CD4-positive, alpha-beta memory T cell (primary cell): Measurements from ENCODE around the gene MAGI1. TPM values are rescaled to one million over a fixed set of nuclear protein-coding genes. Genes with fewer than 3 reads are reported as not detected.
A peak's percentile ranks its signal among the peaks of the same experiment; 100 is the strongest.
"Not testable (repeated sequence)": the region's sequence is repeated elsewhere in the genome, so short reads cannot be mapped to it uniquely, and the experiment has no call there.

Source experiments
- CTCF ChIA-PET: fragments of 350-600 bp; sonication (Branson Sonifier 250); formaldehyde crosslinking; loops from one replicate; lab custom pipeline; 2021; ENCODE audit warnings: inconsistent platforms; ENCODE audit not compliant: partially characterized antibody; lab: Charles Lee
- POLR2A ChIA-PET: fragments of 350-600 bp; sonication (Branson Sonifier 250); formaldehyde crosslinking; loops from one replicate; lab custom pipeline; 2021; ENCODE audit not compliant: partially characterized antibody; lab: Charles Lee
- DNase-seq, 5 donors: peaks; one replicate each; pipeline versions ENCODE4 v3.0.0 to v3.0.0-alpha.2; 2020 to 2022; ENCODE audit warnings: mixed read lengths in 1 of 5
- H3K27ac ChIP-seq: one replicate; pipeline ENCODE4 v1.7.0; 2013; ENCODE audit warnings: low read depth, low read length
- H3K27me3 ChIP-seq: 2 replicates; pipeline ENCODE4 v1.7.0; 2013; ENCODE audit warnings: mild to moderate bottlenecking, low read length, moderate library complexity; ENCODE audit not compliant: insufficient read depth
- H3K36me3 ChIP-seq: 2 replicates; pipeline ENCODE4 v1.7.0; 2013; ENCODE audit warnings: mild to moderate bottlenecking, low read length, moderate library complexity; ENCODE audit not compliant: insufficient read depth
- H3K4me1 ChIP-seq: 2 replicates; pipeline ENCODE4 v1.7.0; 2013; ENCODE audit warnings: mild to moderate bottlenecking, low read length, moderate library complexity; ENCODE audit not compliant: insufficient read depth
- H3K4me3 ChIP-seq, 2 donors: one replicate each; pipeline ENCODE4 v1.7.0; 2013; ENCODE audit warnings: low read length in 2 of 2, mild to moderate bottlenecking in 1 of 2
- H3K9me3 ChIP-seq, 2 donors: one replicate each; pipeline ENCODE4 v1.7.0; 2013; ENCODE audit warnings: low read length in 2 of 2, control low read depth in 1 of 2; ENCODE audit not compliant: control insufficient read depth in 1 of 2
- H3K27ac Mint-ChIP-seq, 7 donors: one replicate each; pipeline ENCODE4 v1.8.0; 2020 to 2021; ENCODE audit warnings: mixed read lengths in 7 of 7, mild to moderate bottlenecking in 6 of 7, inconsistent platforms in 3 of 7, moderate library complexity in 3 of 7
- H3K27me3 Mint-ChIP-seq, 2 donors: one replicate each; pipeline ENCODE4 v1.8.0; 2020 to 2021; ENCODE audit warnings: mixed read lengths in 2 of 2
- H3K36me3 Mint-ChIP-seq, 2 donors: one replicate each; pipeline ENCODE4 v1.8.0; 2020 to 2021; ENCODE audit warnings: mixed read lengths in 2 of 2, inconsistent platforms in 1 of 2, mild to moderate bottlenecking in 1 of 2
- H3K4me1 Mint-ChIP-seq, 4 donors: one replicate each; pipeline ENCODE4 v1.8.0; 2020 to 2021; ENCODE audit warnings: mixed read lengths in 4 of 4, mild to moderate bottlenecking in 1 of 4
- H3K4me3 Mint-ChIP-seq, 8 donors: one replicate each; pipeline ENCODE4 v1.8.0; 2020 to 2021; ENCODE audit warnings: mixed read lengths in 8 of 8, mild to moderate bottlenecking in 7 of 8, moderate library complexity in 6 of 8, inconsistent platforms in 3 of 8
- H3K9me3 Mint-ChIP-seq, 8 donors: one replicate each; pipeline ENCODE4 v1.8.0; 2020 to 2021; ENCODE audit warnings: mixed read lengths in 8 of 8, mild to moderate bottlenecking in 5 of 8, inconsistent platforms in 3 of 8, moderate library complexity in 1 of 8
- intact Hi-C: fragments of 100-400 bp; cut with micrococcal nuclease; formaldehyde crosslinking; loops from one replicate; pipeline ENCODE4 v1.15.1; 2023
- polyA plus RNA-seq, 2 donors: library from polyadenylated mRNA; unstranded; fragments of 300-500 nt; fragmentation: Illumina TruSeq; gene quantifications; one replicate each; pipeline ENCODE4 v1.2.3, GENCODE V29; 2021
- total RNA-seq, 2 experiments: library from RNA; stranded (reverse); gene quantifications; one replicate each; pipeline ENCODE4 v1.2.3, GENCODE V29; 2021

Gene MAGI1
- total and polyA plus RNA-seq, 4 experiments from 2014 or later = 0.20 TPM; not detected in 3

DNA sequence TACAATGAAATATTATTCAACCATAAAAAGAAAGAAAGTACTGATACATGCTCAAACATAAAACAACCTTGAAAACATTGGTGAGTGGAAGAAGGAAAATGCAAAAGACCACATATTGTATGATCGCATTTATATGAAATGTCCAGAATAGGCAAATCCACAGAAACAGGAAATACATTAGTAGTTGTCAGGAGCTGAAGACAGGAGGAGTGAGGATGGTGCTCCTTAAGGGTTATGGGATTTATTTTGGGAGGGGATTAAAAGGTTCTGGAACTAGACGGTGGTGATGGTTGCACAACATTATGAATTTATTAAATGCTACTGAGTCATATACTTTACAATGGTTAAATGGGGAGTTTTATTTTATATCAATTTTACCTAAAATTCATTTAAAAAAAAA lies 12.1 kb upstream of the MAGI1 start:
- Mint-ChIP-seq H3K27me3 (peaks cover 2 to 3% of the 10 kb centered on the region in 2 donors), H3K9me3 (peaks cover 0 to 3% (median 0%) of the 10 kb centered on the region in 8 donors), H3K4me1 (no peaks in the 10 kb centered on the region), H3K4me3 (no peak overlapping the region), H3K36me3 (no peaks in the 10 kb centered on the region), H3K27ac (no peak overlapping the region)
- H3K27me3 ChIP-seq = no peaks in the 10 kb centered on the region
- no peaks in the 10 kb centered on the region for H3K4me1 ChIP-seq
- intact Hi-C loops = no loop called here
- H3K4me3 ChIP-seq = no peak overlapping the region
- H3K9me3 ChIP-seq = no peaks in the 10 kb centered on the region
- no peaks in the 10 kb centered on the region for H3K36me3 ChIP-seq
- CTCF ChIA-PET = no interaction called here
- no peak overlapping the region for H3K27ac ChIP-seq
- POLR2A ChIA-PET = no interaction called here
- DNase-seq = no peak

DNA sequence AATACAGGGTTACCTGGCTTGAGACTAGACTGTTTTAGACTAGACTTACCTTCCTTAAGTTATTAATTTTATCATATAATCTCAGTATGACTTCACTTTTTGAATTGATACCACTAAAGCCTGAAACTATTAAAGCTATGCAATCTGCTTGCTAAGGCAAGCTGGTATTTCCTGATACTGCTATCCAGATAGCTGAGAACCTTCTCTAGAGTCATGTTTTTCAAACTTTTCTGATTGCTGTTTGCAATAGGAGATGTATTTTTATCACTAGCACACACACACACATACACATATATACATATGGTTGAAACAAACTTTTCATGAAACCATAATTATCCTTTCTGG lies 9.3 kb upstream of the MAGI1 start:
- peaks cover 0 to 3% (median 0%) of the 10 kb centered on the region in 8 donors for H3K9me3 Mint-ChIP-seq
- CTCF ChIA-PET = no interaction called here
- no peaks in the 10 kb centered on the region for H3K4me1 Mint-ChIP-seq
- H3K4me3 Mint-ChIP-seq = no peak overlapping the region
- DNase-seq = no peak
- Histone ChIP-seq H3K36me3 (no peaks in the 10 kb centered on the region), H3K9me3 (no peaks in the 10 kb centered on the region), H3K4me3 (no peak overlapping the region), H3K4me1 (no peaks in the 10 kb centered on the region), H3K27ac (no peak overlapping the region), H3K27me3 (no peaks in the 10 kb centered on the region)
- POLR2A ChIA-PET = no interaction called here
- H3K36me3 Mint-ChIP-seq = no peaks in the 10 kb centered on the region
- peaks cover 4% of the 10 kb centered on the region in 2 donors for H3K27me3 Mint-ChIP-seq
- H3K27ac Mint-ChIP-seq = no peak overlapping the region
- intact Hi-C loops = no loop called here

DNA sequence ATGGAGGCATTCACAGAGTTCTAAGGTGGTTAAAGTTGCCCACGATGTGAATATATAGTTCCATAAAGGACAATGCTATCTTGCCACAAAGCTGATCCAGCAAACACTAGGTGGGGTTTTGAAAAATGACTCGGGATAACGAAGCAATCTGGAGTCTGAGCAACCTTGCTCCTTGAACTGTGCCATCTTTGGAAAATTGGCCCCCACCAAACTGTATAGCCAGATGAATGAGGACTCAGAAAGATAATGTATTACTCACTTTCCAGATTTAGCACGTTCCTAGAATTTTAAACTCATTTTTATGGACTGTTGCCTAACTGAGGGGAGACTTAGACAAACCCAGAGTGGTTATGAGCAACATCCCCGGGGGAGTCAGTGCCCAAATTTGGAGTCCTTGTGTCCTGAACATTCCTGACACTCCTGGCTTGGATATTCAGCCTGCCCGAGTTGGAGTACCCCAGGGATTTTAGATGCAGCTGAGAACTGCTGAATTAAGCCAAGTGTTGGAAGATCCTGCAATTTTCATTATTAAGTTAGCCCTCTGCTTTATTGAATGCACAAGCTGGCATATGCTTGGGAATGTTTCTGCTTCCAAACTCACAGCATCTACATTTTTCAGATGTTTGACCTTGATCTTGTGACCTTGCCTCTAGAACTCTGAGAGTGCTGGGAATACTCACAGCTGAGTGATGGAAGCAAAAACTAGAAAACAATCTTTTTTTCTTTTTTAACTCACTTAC lies 8.8 kb upstream of the MAGI1 start:
- no peak for DNase-seq
- H3K4me3 ChIP-seq = no peak overlapping the region
- ChIA-PET CTCF (no interaction called here), POLR2A (no interaction called here)
- intact Hi-C loops = no loop called here
- Mint-ChIP-seq H3K27me3 (peaks cover 7 to 9% of the 10 kb centered on the region in 2 donors), H3K27ac (no peak overlapping the region), H3K36me3 (no peaks in the 10 kb centered on the region), H3K4me1 (no peaks in the 10 kb centered on the region), H3K4me3 (no peak overlapping the region), H3K9me3 (peaks cover 0 to 3% (median 0%) of the 10 kb centered on the region in 8 donors)
- H3K9me3 ChIP-seq = no peaks in the 10 kb centered on the region
- no peaks in the 10 kb centered on the region for H3K27me3 ChIP-seq
- no peak overlapping the region for H3K27ac ChIP-seq
- H3K4me1 ChIP-seq = no peaks in the 10 kb centered on the region
- H3K36me3 ChIP-seq = no peaks in the 10 kb centered on the region

DNA sequence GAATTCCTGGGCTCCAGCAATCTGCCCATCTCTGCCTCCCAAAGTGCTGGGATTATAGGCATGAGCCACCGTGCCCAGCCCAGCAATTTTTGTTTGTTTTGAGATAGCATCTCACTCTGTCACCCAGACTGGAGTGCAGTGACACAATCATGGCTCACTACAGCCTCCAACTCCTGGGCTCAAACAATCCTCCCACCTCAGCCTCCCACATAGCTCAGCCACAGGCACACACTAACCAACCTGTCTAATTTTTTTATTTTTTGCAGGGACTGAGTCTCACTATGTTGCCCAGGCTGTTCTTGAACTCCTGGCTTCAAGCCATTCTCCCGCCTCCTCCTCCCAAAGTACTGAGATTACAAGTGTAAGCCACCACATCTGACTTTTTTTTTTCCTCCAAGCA lies 7.6 kb upstream of the MAGI1 start:
- not testable (repeated sequence) for H3K4me1 Mint-ChIP-seq, H3K9me3 Mint-ChIP-seq

DNA sequence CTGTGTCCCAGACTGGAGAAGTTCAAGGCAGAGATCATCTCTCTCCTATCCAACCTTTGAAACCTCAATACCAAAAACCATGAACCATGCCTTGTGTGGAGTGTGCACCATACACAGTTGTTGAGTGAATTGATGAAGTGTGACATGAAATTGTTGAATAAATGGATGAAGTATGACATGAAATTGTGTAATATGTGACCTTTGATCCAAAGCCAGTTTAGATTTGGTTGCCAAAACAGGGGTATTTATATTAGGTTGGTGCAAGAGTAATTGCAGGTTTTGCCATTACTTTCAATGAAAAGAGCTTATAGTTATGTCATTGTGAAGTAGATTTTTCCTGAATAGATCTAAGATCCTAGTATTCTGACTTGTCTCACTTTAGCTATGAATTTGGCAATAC lies 3.1 kb upstream of the MAGI1 start:
- H3K27me3 ChIP-seq = no peaks in the 10 kb centered on the region
- no peak overlapping the region for H3K27ac ChIP-seq
- intact Hi-C loops = no loop called here
- no peak for DNase-seq
- no peaks in the 10 kb centered on the region for H3K36me3 Mint-ChIP-seq
- peaks cover 4 to 19% (median 7%) of the 10 kb centered on the region in 4 donors for H3K4me1 Mint-ChIP-seq
- peaks cover 0 to 3% (median 0%) of the 10 kb centered on the region in 8 donors for H3K9me3 Mint-ChIP-seq
- H3K4me3 ChIP-seq = no peak overlapping the region
- no peaks in the 10 kb centered on the region for H3K36me3 ChIP-seq
- CTCF ChIA-PET = no interaction called here
- POLR2A ChIA-PET = no interaction called here
- peaks cover 33 to 35% of the 10 kb centered on the region in 2 donors for H3K27me3 Mint-ChIP-seq
- no peak overlapping the region for H3K4me3 Mint-ChIP-seq
- no peaks in the 10 kb centered on the region for H3K9me3 ChIP-seq
- no peak overlapping the region for H3K27ac Mint-ChIP-seq
- no peaks in the 10 kb centered on the region for H3K4me1 ChIP-seq

More for the DNA sequence above, 7.6 kb upstream of the MAGI1 start:
- H3K36me3 Mint-ChIP-seq, POLR2A ChIA-PET, H3K27me3 ChIP-seq, H3K4me1 ChIP-seq, H3K27ac ChIP-seq, H3K4me3 ChIP-seq, DNase-seq, CTCF ChIA-PET, H3K36me3 ChIP-seq, H3K27ac Mint-ChIP-seq, H3K4me3 Mint-ChIP-seq, intact Hi-C loops, H3K9me3 ChIP-seq: not testable (repeated sequence)
- peaks cover 8 to 14% of the 10 kb centered on the region in 2 donors for H3K27me3 Mint-ChIP-seq

DNA sequence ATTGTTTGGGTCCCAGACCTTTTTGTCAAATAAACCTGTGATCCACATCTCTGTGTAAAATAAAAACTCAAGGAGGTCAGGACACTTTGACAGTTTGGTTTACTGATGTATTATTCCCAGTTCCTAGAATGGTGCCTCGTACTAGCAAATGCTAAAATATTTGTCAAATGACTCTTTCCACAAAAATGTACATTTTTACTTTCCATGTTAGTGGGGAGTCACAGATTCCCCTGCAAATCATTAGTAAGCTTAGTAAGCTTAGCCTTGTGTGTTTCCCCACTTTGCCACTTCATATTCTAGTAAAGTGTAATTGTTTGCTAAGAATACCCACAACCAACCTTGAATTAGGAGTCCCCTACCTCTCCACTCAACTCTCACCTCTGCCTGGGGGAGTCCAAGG lies 2.4 kb upstream of the MAGI1 start:
- H3K27ac Mint-ChIP-seq = no peak overlapping the region
- H3K9me3 Mint-ChIP-seq = no peaks in the 10 kb centered on the region
- Histone ChIP-seq H3K27me3 (no peaks in the 10 kb centered on the region), H3K27ac (no peak overlapping the region), H3K9me3 (no peaks in the 10 kb centered on the region), H3K4me3 (no peak overlapping the region), H3K4me1 (no peaks in the 10 kb centered on the region), H3K36me3 (no peaks in the 10 kb centered on the region)
- POLR2A ChIA-PET = no interaction called here
- H3K4me3 Mint-ChIP-seq = no peak overlapping the region
- H3K27me3 Mint-ChIP-seq = peaks cover 35 to 37% of the 10 kb centered on the region in 2 donors
- no peaks in the 10 kb centered on the region for H3K36me3 Mint-ChIP-seq
- CTCF ChIA-PET = no interaction called here
- intact Hi-C loops = no loop called here
- H3K4me1 Mint-ChIP-seq = peaks cover 4 to 19% (median 7%) of the 10 kb centered on the region in 4 donors
- no peak for DNase-seq

DNA sequence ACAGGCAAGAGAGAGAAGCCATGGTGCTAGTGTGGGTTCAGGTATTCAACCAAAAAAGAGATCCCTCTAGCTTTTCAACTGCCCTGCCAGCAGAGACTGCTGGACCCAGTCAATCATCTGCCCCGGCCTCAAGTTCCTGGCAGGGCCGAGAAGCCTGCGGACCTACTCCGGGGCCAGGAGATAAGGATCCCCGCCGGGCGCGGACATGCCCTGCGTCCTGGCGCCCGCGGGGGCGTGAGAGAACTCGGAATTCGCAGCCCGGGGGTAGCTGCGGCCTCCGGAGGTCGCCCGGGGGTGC lies 821 bp upstream of the MAGI1 start:
- Histone ChIP-seq H3K9me3 (no peaks in the 10 kb centered on the region), H3K36me3 (no peaks in the 10 kb centered on the region), H3K4me3 (no peak overlapping the region), H3K27ac (no peak overlapping the region), H3K27me3 (no peaks in the 10 kb centered on the region), H3K4me1 (no peaks in the 10 kb centered on the region)
- H3K4me1 Mint-ChIP-seq = peaks cover 4 to 19% (median 7%) of the 10 kb centered on the region in 4 donors
- no peak overlapping the region for H3K27ac Mint-ChIP-seq
- ChIA-PET CTCF (no interaction called here), POLR2A (no interaction called here)
- H3K36me3 Mint-ChIP-seq = no peaks in the 10 kb centered on the region
- H3K27me3 Mint-ChIP-seq = peaks cover 38 to 47% of the 10 kb centered on the region in 2 donors
- H3K9me3 Mint-ChIP-seq = no peaks in the 10 kb centered on the region
- no peak for DNase-seq
- intact Hi-C loops = no loop called here
- H3K4me3 Mint-ChIP-seq = peak overlapping the region in 3 of 8 donors; percentile 33 to 56 (median 52)

DNA sequence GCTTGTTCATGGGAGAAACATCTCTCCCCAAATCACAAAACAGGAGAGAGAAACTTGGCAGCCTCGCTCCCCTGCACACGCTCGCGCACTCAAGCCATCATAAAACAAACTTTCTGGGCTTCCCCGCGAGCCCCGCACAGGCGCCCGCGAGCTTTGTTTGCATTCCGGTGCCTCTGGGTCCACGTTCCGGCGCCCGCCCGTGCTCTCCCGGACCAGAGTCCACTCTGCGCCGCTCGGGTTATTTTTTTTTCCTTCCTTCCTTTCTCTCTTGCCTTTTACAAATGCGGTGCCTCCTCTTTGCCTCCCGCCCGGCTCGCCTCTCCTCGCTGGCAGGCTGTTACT lies 363 bp downstream of the MAGI1 start:
- no peak for DNase-seq
- Histone ChIP-seq H3K27me3 (no peaks in the 10 kb centered on the region), H3K9me3 (no peaks in the 10 kb centered on the region), H3K27ac (no peak overlapping the region), H3K4me3 (no peak overlapping the region), H3K36me3 (no peaks in the 10 kb centered on the region), H3K4me1 (no peaks in the 10 kb centered on the region)
- Mint-ChIP-seq H3K4me3 (peak overlapping the region; percentile 51 to 83 (median 73)), H3K9me3 (no peaks in the 10 kb centered on the region), H3K27ac (no peak overlapping the region), H3K27me3 (peaks cover 37 to 47% of the 10 kb centered on the region in 2 donors), H3K4me1 (peaks cover 4 to 19% (median 7%) of the 10 kb centered on the region in 4 donors), H3K36me3 (no peaks in the 10 kb centered on the region)
- ChIA-PET CTCF (no interaction called here), POLR2A (no interaction called here)
- intact Hi-C loops = no loop called here
